GM23338 (cell line): Measurements from ENCODE around the gene PTPRN2.

Source experiments
- CREB1 ChIP-seq: fragments of 250-450 bp; sonication (Bioruptor Pico); IDR thresholded peaks from 2 replicates; pipeline ENCODE4 v1.5.0; 2020; ENCODE audit warnings: low read depth, mild to moderate bottlenecking, moderate library complexity
- EZH2 ChIP-seq: fragments of 200-600 bp; sonication (generic); IDR thresholded peaks from one replicate; pipeline ENCODE4 v1.8.0; 2017; ENCODE audit warnings: antibody characterized with exemption, mild to moderate bottlenecking, low read depth; ENCODE audit not compliant: unreplicated experiment
- EZH2phosphoT487 ChIP-seq: fragments of 200-600 bp; sonication (generic); IDR thresholded peaks from one replicate; pipeline ENCODE4 v1.8.1; 2018; ENCODE audit warnings: antibody characterized with exemption; ENCODE audit not compliant: unreplicated experiment
- JUNB ChIP-seq: IDR thresholded peaks from one replicate; pipeline ENCODE4 v1.6.1; 2016; ENCODE audit warnings: antibody characterized with exemption; ENCODE audit not compliant: unreplicated experiment
- POLR2AphosphoS5 ChIP-seq: IDR thresholded peaks from 2 replicates; pipeline ENCODE4 v1.6.1; 2016; ENCODE audit warnings: antibody characterized with exemption, low read depth
- TF ChIP-seq, protein P1 (sequence below), 2 experiments: fragments of 200-600 bp in 1 of 2; sonication (generic) in 1 of 2; conservative IDR thresholded peaks; 2 replicates each; pipeline versions ENCODE4 v1.5.1 to v1.6.1; 2016 to 2017; ENCODE audit warnings: antibody characterized with exemption in 2 of 2, low read depth in 2 of 2, mild to moderate bottlenecking in 2 of 2, moderate library complexity in 1 of 2
- TF ChIP-seq, protein P2 (sequence below): IDR thresholded peaks from one replicate; pipeline ENCODE4 v1.6.1; 2018; ENCODE audit warnings: antibody characterized with exemption; ENCODE audit not compliant: unreplicated experiment
- TF ChIP-seq, protein P3 (sequence below): IDR thresholded peaks from 2 replicates; pipeline ENCODE4 v1.6.1; 2016; ENCODE audit warnings: antibody characterized with exemption

DNA sequence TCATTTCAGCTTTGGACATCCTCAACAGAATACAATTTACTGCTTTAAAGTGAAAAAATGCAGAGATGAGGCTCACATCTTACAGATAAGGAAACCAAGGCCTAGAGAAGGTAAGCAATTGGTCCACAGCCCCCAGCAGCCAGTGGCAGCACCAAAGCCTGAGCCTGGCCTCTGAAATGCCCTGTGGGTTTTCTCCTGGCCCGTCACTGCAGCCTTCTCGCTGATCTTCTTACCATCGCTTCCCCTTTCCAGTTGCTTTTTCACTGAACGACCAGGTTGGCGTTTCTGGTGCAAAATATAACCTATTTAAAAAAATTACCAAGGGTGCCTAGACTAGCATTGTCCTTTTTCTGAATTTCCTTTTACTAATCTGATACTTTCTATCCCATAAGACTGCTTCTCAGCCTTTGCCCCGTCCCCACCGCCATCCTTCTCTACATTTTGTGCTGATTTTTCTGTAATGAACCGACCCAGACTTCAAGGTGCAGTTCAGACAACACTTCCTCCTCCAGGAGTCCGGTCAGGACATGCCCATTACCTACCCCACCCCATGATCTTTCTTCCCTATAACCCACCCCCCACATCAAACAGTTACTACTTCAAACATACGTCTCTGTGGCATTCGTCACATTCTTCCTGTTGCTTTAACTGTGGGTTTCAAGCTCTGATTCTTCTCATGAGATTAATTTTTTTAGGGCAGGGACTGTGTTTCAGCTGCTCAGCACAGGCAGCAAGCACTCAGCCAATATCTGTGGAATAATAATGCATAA, 961.5 kb downstream of the PTPRN2 start:
- no peak for TF ChIP-seq CREB1 (CRISPR knock-in tag)
- TF ChIP-seq POLR2AphosphoS5 = no peak
- TF ChIP-seq, protein P1, sequence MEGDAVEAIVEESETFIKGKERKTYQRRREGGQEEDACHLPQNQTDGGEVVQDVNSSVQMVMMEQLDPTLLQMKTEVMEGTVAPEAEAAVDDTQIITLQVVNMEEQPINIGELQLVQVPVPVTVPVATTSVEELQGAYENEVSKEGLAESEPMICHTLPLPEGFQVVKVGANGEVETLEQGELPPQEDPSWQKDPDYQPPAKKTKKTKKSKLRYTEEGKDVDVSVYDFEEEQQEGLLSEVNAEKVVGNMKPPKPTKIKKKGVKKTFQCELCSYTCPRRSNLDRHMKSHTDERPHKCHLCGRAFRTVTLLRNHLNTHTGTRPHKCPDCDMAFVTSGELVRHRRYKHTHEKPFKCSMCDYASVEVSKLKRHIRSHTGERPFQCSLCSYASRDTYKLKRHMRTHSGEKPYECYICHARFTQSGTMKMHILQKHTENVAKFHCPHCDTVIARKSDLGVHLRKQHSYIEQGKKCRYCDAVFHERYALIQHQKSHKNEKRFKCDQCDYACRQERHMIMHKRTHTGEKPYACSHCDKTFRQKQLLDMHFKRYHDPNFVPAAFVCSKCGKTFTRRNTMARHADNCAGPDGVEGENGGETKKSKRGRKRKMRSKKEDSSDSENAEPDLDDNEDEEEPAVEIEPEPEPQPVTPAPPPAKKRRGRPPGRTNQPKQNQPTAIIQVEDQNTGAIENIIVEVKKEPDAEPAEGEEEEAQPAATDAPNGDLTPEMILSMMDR (conservative IDR thresholded peaks at IDR 0.05; ENCODE audit: low read depth in 2 of 2) = no peak
- no peak for TF ChIP-seq EZH2
- TF ChIP-seq, protein P2, sequence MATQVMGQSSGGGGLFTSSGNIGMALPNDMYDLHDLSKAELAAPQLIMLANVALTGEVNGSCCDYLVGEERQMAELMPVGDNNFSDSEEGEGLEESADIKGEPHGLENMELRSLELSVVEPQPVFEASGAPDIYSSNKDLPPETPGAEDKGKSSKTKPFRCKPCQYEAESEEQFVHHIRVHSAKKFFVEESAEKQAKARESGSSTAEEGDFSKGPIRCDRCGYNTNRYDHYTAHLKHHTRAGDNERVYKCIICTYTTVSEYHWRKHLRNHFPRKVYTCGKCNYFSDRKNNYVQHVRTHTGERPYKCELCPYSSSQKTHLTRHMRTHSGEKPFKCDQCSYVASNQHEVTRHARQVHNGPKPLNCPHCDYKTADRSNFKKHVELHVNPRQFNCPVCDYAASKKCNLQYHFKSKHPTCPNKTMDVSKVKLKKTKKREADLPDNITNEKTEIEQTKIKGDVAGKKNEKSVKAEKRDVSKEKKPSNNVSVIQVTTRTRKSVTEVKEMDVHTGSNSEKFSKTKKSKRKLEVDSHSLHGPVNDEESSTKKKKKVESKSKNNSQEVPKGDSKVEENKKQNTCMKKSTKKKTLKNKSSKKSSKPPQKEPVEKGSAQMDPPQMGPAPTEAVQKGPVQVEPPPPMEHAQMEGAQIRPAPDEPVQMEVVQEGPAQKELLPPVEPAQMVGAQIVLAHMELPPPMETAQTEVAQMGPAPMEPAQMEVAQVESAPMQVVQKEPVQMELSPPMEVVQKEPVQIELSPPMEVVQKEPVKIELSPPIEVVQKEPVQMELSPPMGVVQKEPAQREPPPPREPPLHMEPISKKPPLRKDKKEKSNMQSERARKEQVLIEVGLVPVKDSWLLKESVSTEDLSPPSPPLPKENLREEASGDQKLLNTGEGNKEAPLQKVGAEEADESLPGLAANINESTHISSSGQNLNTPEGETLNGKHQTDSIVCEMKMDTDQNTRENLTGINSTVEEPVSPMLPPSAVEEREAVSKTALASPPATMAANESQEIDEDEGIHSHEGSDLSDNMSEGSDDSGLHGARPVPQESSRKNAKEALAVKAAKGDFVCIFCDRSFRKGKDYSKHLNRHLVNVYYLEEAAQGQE = no peak
- TF ChIP-seq JUNB = no peak
- TF ChIP-seq, protein P3, sequence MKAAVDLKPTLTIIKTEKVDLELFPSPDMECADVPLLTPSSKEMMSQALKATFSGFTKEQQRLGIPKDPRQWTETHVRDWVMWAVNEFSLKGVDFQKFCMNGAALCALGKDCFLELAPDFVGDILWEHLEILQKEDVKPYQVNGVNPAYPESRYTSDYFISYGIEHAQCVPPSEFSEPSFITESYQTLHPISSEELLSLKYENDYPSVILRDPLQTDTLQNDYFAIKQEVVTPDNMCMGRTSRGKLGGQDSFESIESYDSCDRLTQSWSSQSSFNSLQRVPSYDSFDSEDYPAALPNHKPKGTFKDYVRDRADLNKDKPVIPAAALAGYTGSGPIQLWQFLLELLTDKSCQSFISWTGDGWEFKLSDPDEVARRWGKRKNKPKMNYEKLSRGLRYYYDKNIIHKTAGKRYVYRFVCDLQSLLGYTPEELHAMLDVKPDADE = no peak
- no peak for TF ChIP-seq EZH2phosphoT487
